K562 (cell line): ENCODE measurements around the gene SDK1. TPM values are rescaled to one million over a fixed set of nuclear protein-coding genes. Genes with fewer than 3 reads are reported as not detected.

Experiments
- ATAC-seq: fragments of 200-7000 bp; cut with Tn5 transposase; 3 replicates; pipeline ENCODE4 v1.9.1; 2020; ENCODE audit warnings: moderate library complexity
- BruUV-seq: library from RNA; stranded (reverse); fragments of 400-500 nt; replicated peaks from 2 replicates; lab custom pipeline; 2021; lab: Mats Ljungman, UMichigan
- CTCF ChIA-PET: fragments of 300-600 bp; formaldehyde crosslinking; extraction: SDS; loops from one replicate; lab custom pipeline; 2021; ENCODE audit warnings: low intra/inter-chr PET ratio; lab: Yijun Ruan, JAX
- POLR2A ChIA-PET: fragments of 300-600, 350-650 bp; sonication (Branson Sonifier 250); formaldehyde crosslinking; extraction: SDS; loops from one replicate; lab custom pipeline; 2021; ENCODE audit warnings: antibody characterized with exemption, inconsistent platforms; lab: Yijun Ruan, JAX
- DNase-seq, 4 experiments: peaks; one replicate each; pipeline versions ENCODE4 v3.0.0 to v3.0.0-alpha.2; 2011 to 2018; ENCODE audit warnings: low spot score in 3 of 4, mixed read lengths in 3 of 4; ENCODE audit errors: extremely low read depth in 1 of 4
- FAIRE-seq: peaks from 2 replicates; lab custom pipeline; 2011; peaks lifted over from hg19 to GRCh38; lab: Jason Lieb, UNC
- H2AFZ ChIP-seq: 2 replicates; pipeline ENCODE4 v1.6.0; 2011; ENCODE audit warnings: low read depth, low read length, control low read depth, inconsistent platforms
- H3K27ac ChIP-seq: fragments of 200-600 bp; 3 replicates; pipeline ENCODE4 v1.8.0; 2011; ENCODE audit warnings: low read depth, mild to moderate bottlenecking, control low read depth, inconsistent platforms, low read length, moderate library complexity, mixed read lengths; ENCODE audit errors: extremely low read depth
- H3K27me3 ChIP-seq, 2 experiments: fragments of 300-600 bp in 1 of 2; 2 replicates in 1 of 2; 3 replicates in 1 of 2; pipeline versions ENCODE4 v1.6.0 to v1.8.0; 2011; ENCODE audit warnings: inconsistent platforms in 2 of 2, low read length in 2 of 2, mild to moderate bottlenecking in 1 of 2, mixed read lengths in 1 of 2, moderate library complexity in 1 of 2; ENCODE audit not compliant: control insufficient read depth in 2 of 2, insufficient read depth in 2 of 2
- H3K36me3 ChIP-seq: fragments of 300-600 bp; 3 replicates; pipeline ENCODE4 v1.8.0; 2011; ENCODE audit warnings: mild to moderate bottlenecking, low read length, inconsistent platforms; ENCODE audit not compliant: control insufficient read depth, insufficient read depth
- H3K4me1 ChIP-seq, 2 experiments: fragments of 200-600 bp in 1 of 2; replicated peaks in 1 of 2; 2 replicates in 1 of 2; 3 replicates in 1 of 2; pipeline versions ENCODE4 v1.5.1 to v1.8.0; 2011; ENCODE audit warnings: inconsistent platforms in 2 of 2, low read length in 2 of 2, mild to moderate bottlenecking in 1 of 2, mixed read lengths in 1 of 2, moderate library complexity in 1 of 2; ENCODE audit not compliant: control insufficient read depth in 2 of 2, insufficient read depth in 2 of 2
- H3K4me2 ChIP-seq: 2 replicates; pipeline ENCODE4 v1.6.1; 2011; ENCODE audit warnings: low read length, control low read depth, inconsistent platforms, mixed read lengths; ENCODE audit not compliant: insufficient read depth
- H3K4me3 ChIP-seq: fragments of 200-600 bp; sonication (generic), shearing (Covaris generic); 2 replicates; pipeline ENCODE4 v1.5.1; 2016; ENCODE audit warnings: control low read depth, inconsistent platforms
- H3K79me2 ChIP-seq: fragments of 200-600 bp; 3 replicates; pipeline ENCODE4 v1.8.0; 2011; ENCODE audit warnings: low read length, inconsistent platforms; ENCODE audit not compliant: control insufficient read depth, insufficient read depth
- H3K9ac ChIP-seq, 2 experiments: 2 replicates each; pipeline versions ENCODE4 v1.6.0 to v1.6.1; 2011; ENCODE audit warnings: low read depth in 2 of 2, low read length in 2 of 2, control low read depth in 1 of 2, inconsistent platforms in 1 of 2, mild to moderate bottlenecking in 1 of 2, mixed read lengths in 1 of 2; ENCODE audit not compliant: insufficient read depth in 1 of 2
- H3K9me1 ChIP-seq: one replicate; pipeline ENCODE4 v1.6.0; 2011; ENCODE audit warnings: inconsistent platforms, mild to moderate bottlenecking, low read length, moderate library complexity; ENCODE audit not compliant: control insufficient read depth, insufficient read depth
- H3K9me3 ChIP-seq: replicated peaks from 2 replicates; pipeline ENCODE4 v1.5.1; 2011; ENCODE audit warnings: low read depth, low read length, inconsistent platforms; ENCODE audit not compliant: control insufficient read depth, insufficient read depth
- H4K20me1 ChIP-seq: replicated peaks from 2 replicates; pipeline ENCODE4 v1.6.1; 2011; ENCODE audit warnings: low read length, inconsistent platforms, mixed read lengths; ENCODE audit not compliant: control insufficient read depth, insufficient read depth
- CHD7 ChIP-seq: fragments of 200-600 bp; sonication (generic); IDR thresholded peaks from one replicate; pipeline ENCODE4 v1.6.1; 2012; ENCODE audit warnings: mild to moderate bottlenecking, low read depth, low read length, inconsistent platforms
- FOXP1 ChIP-seq: sonication (generic); formaldehyde crosslinking; IDR thresholded peaks from 2 replicates; pipeline ENCODE4 v1.8.0; 2022; ENCODE audit warnings: mild to moderate bottlenecking, missing genetic modification reagents
- MAFG ChIP-seq: fragments of 450-650 bp; conservative IDR thresholded peaks from 2 replicates; pipeline ENCODE4 v1.6.1; 2016; ENCODE audit warnings: missing genetic modification characterization, missing compliant biosample characterization
- TGIF2 ChIP-seq: sonication (generic); formaldehyde crosslinking; IDR thresholded peaks from 2 replicates; pipeline ENCODE4 v1.8.1; 2022; ENCODE audit warnings: mild to moderate bottlenecking, missing genetic modification reagents, moderate library complexity
- WGBS: fragments of 100-300 bp; shearing (Covaris generic); methylation state at CpG from one replicate; pipeline ENCODE4 v1.1.6; 2016; ENCODE audit warnings: low coverage, mixed read lengths; ENCODE audit not compliant: insufficient coverage; ENCODE audit errors: missing lambda C conversion rate; 5-methylcytosine and 5-hydroxymethylcytosine counted together
- in situ Hi-C: fragments of 300-500 bp; cut with MboI; formaldehyde crosslinking; loops from 4 replicates; pipeline ENCODE4 v1.15.0; 2018; ENCODE audit warnings: inconsistent platforms, mixed read lengths
- intact Hi-C: fragments of 100-400 bp; cut with micrococcal nuclease; formaldehyde crosslinking; loops from 2 replicates; pipeline ENCODE4 v1.14.2; 2022
- polyA plus RNA-seq, 8 experiments: library from polyadenylated mRNA; depleted of rRNA in 4 of 8; stranded (reverse) in 5 of 8; unstranded in 3 of 8; fragments of >200 nt; fragmentation: Nextera tagmentation in 2 of 8; fragmentation: Illumina TruSeq in 1 of 8; extraction: Ambion mirVana in 2 of 8; extraction: Trizol in 1 of 8; gene quantifications; 2 replicates each; pipeline versions ENCODE4 v1.2.1 to v1.2.3, GENCODE V29; 2011 to 2014; ENCODE audit warnings: inconsistent platforms in 1 of 8, missing spikeins in 1 of 8
- total RNA-seq, 7 experiments: library from RNA; depleted of rRNA in 6 of 7; stranded (reverse); fragments of >200 nt in 6 of 7; fragmentation: Illumina TruSeq in 2 of 7; extraction: Trizol in 2 of 7; gene quantifications; 2 replicates each; pipeline versions ENCODE4 v1.2.1 to v1.2.3, GENCODE V29; 2011 to 2021; ENCODE audit warnings: low replicate concordance in 1 of 7

SDK1 gene
- total and polyA plus RNA-seq, 9 of the 15 experiments (the other 6 are each of a cell fraction or from before 2014, with no cell fraction given) = 0.16 TPM; not detected in 8

GRCh38 chr7:4033996-4034395, 732.9 kb downstream of the SDK1 start:
- no peak overlapping the region for H3K27ac ChIP-seq
- H3K79me2 ChIP-seq = no peaks in the 10 kb centered on the region
- in situ Hi-C loops (no loop called here), intact Hi-C loops (no loop called here)
- no peak overlapping the region for H3K9ac ChIP-seq
- H3K9me3 ChIP-seq = no peaks in the 10 kb centered on the region
- no peaks in the 10 kb centered on the region for H4K20me1 ChIP-seq
- H3K4me3 ChIP-seq = no peak overlapping the region
- H3K27me3 ChIP-seq = peaks cover 0 to 13% of the 10 kb centered on the region in 2 experiments; a peak in 1 of 5 replicates
- no peaks in the 10 kb centered on the region; a peak in 1 of 5 replicates for H3K4me1 ChIP-seq
- 1% methylated on average over 12 of the region's 12 CpGs for WGBS
- ChIA-PET POLR2A (no interaction called here), CTCF (no interaction called here)
- no TSS peak for BruUV-seq
- H3K9me1 ChIP-seq = no peaks in the 10 kb centered on the region
- no peak overlapping the region for H2AFZ ChIP-seq
- H3K36me3 ChIP-seq = no peaks in the 10 kb centered on the region
- ATAC-seq (no peak), DNase-seq (no peak)
- H3K4me2 ChIP-seq = no peak overlapping the region
- TF ChIP-seq FOXP1 = no peak
- TF ChIP-seq, all 486 proteins: peak for 0
- FAIRE-seq = no peak

- Histone ChIP-seq H3K79me2 (no peaks in the 10 kb centered on the region), H3K4me1 (no peaks in the 10 kb centered on the region), H3K27ac (no peak overlapping the region), H2AFZ (no peak overlapping the region), H3K36me3 (no peaks in the 10 kb centered on the region), H4K20me1 (no peaks in the 10 kb centered on the region), H3K9me1 (no peaks in the 10 kb centered on the region), H3K4me2 (no peak overlapping the region), H3K9ac (no peak overlapping the region), H3K27me3 (peaks cover 0 to 12% of the 10 kb centered on the region in 2 experiments; a peak in 3 of 5 replicates), H3K4me3 (no peak overlapping the region), H3K9me3 (no peaks in the 10 kb centered on the region)
- intact Hi-C loops = no loop called here
- FAIRE-seq (no peak), DNase-seq (no peak), ATAC-seq (no peak)
- WGBS = 3% methylated on average over 4 of the region's 4 CpGs
- ChIA-PET POLR2A (interaction anchor here (0.6 to 1.3 kb wide), 3 partner anchors 8 to 42 kb away, joined by 3 to 5 read pairs (median 3); no protein-coding TSS in a partner anchor), CTCF (no interaction called here)
- in situ Hi-C loops = no loop called here
- BruUV-seq = no TSS peak
- TF ChIP-seq CHD7 (no peak), MAFG (tag) (0 out of 2 replicates have a peak, but pooled peaks have one; percentile 11), TGIF2 (CRISPR knock-in tag) (no peak)
Measured at GRCh38 chr7:4037308-4037707, 736.3 kb downstream of the SDK1 start.
